ENCODE data around the gene CHKA. TPM values are rescaled to one million over a fixed set of nuclear protein-coding genes. Genes with fewer than 3 reads are reported as not detected.

The CHKA gene
- total and polyA plus RNA-seq, 2 donors from 2014 or later: 23.2 to 26.3 TPM

DNA sequence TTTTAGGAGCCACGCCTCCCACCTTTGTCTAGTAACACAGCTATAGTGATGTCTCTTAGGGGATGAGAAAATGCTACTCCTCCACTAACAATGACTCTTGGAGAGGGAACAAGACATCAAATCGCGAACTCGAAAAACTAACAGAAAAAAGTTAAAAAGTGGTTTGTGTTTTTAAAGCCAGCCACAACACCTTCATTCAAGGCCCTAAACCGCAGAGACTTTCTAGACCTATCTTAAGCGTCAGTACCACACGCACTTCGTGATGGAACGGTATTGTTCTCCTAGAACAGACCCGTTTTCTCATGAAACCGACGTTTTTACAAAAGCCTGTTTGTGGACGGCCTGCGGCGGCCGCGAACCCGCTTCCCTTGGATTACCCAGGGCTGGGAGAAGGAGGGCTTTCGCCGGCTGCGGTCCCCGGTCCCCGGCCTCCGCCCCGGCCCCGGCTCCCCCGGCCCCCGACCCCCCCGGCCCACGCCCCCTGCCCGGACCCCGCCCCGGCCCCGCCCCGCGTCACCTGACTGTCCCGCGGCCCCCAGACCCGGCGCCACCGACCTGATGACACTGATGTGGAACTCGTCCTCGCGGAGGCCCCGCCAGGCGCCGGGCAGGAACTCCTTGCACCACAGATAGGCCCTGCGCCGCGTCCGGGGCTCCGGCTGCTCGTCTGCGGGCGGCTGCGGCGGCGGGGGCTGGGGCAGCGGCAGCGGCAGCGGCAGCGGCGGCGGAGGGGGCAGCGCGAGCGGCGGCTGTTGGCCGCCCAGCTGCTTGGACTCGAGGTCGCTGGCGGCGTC lies 718 bp downstream of the CHKA start:
- Histone ChIP-seq H3K9me3 (ENCODE audit: control insufficient read depth in 2 of 3, insufficient read depth in 1 of 3, low read length in 3 of 3) (no peaks in the 10 kb centered on the region), H3K27ac (ENCODE audit: low read depth in 2 of 2, low read length in 2 of 2) (peak overlapping the region; percentile 81 to 85), H3K4me3 (ENCODE audit: low read length in 3 of 3) (peak overlapping the region; percentile 90 to 93 (median 93)), H3K4me1 (ENCODE audit: control insufficient read depth in 2 of 3, insufficient read depth in 2 of 3, low read depth in 1 of 3, low read length in 3 of 3) (peaks cover 0 to 12% (median 3%) of the 10 kb centered on the region in 3 donors), H3K36me3 (ENCODE audit: control insufficient read depth in 2 of 3, insufficient read depth in 3 of 3, low read length in 3 of 3) (no peaks in the 10 kb centered on the region), H3K9ac (ENCODE audit: low read length in 3 of 3) (peak overlapping the region; percentile 71 to 87 (median 85)), H3K27me3 (ENCODE audit: control insufficient read depth, insufficient read depth, low read length) (no peaks in the 10 kb centered on the region)
- no peak for FAIRE-seq
- TF ChIP-seq, protein P1, sequence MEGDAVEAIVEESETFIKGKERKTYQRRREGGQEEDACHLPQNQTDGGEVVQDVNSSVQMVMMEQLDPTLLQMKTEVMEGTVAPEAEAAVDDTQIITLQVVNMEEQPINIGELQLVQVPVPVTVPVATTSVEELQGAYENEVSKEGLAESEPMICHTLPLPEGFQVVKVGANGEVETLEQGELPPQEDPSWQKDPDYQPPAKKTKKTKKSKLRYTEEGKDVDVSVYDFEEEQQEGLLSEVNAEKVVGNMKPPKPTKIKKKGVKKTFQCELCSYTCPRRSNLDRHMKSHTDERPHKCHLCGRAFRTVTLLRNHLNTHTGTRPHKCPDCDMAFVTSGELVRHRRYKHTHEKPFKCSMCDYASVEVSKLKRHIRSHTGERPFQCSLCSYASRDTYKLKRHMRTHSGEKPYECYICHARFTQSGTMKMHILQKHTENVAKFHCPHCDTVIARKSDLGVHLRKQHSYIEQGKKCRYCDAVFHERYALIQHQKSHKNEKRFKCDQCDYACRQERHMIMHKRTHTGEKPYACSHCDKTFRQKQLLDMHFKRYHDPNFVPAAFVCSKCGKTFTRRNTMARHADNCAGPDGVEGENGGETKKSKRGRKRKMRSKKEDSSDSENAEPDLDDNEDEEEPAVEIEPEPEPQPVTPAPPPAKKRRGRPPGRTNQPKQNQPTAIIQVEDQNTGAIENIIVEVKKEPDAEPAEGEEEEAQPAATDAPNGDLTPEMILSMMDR (IDR thresholded peaks at IDR 0.05; ENCODE audit: borderline replicate concordance, extremely low read depth, insufficient read depth): no peak
- intact Hi-C loops (cut with DNase I): no loop called here
- peak; percentile 60 to 91 (median 75) for DNase-seq

DNA sequence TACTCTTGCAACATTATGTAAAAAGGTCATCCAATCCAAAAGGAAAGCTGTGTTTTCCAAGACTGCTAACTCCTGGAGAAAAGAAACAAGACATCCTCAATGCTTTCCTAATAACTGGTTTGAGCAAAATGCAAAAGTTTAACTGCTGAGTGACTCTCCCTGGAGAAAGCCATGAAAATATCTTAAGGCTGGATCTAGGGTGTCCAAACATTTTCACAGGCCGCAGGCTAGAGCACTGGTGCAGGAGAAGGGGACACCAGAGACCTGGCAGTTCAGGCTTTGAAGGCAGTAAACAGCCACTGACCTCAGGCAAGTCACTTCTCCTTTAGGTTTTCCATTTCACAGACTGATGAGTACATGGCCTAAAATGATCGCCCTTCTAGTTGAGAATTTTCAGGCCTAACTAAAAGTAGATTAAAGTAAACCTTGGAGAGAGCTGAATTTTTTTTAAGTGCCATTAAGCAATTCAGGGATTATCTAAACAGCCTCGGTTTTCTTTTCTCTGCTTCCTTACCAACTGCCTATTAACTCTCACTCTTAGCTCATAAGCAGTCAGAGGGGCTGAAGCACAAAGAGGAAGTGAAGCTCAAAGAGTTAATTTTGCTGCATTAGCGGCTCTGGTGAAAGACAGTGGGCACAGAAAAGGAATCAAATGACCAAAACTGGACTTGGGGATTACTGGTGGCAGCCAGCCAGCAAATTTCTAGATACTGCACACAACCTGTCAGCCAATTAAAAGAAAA lies 2.3 kb downstream of the CHKA start:
- TF ChIP-seq, protein P1 (IDR thresholded peaks at IDR 0.05; ENCODE audit: borderline replicate concordance, extremely low read depth, insufficient read depth): no peak
- Histone ChIP-seq H3K9me3 (ENCODE audit: control insufficient read depth in 2 of 3, insufficient read depth in 1 of 3, low read length in 3 of 3) (no peaks in the 10 kb centered on the region), H3K4me1 (ENCODE audit: control insufficient read depth in 2 of 3, insufficient read depth in 2 of 3, low read depth in 1 of 3, low read length in 3 of 3) (peaks cover 0 to 12% (median 3%) of the 10 kb centered on the region in 3 donors), H3K36me3 (ENCODE audit: control insufficient read depth in 2 of 3, insufficient read depth in 3 of 3, low read length in 3 of 3) (no peaks in the 10 kb centered on the region), H3K9ac (ENCODE audit: low read length in 3 of 3) (peak overlapping the region in 1 of 3 donors; percentile 21), H3K27me3 (ENCODE audit: control insufficient read depth, insufficient read depth, low read length) (no peaks in the 10 kb centered on the region), H3K4me3 (ENCODE audit: low read length in 3 of 3) (peak overlapping the region in 1 of 3 donors; percentile 93), H3K27ac (ENCODE audit: low read depth in 2 of 2, low read length in 2 of 2) (peak overlapping the region; percentile 36 to 47)
- intact Hi-C loops (cut with DNase I): no loop called here
- peak in 3 of 5 donors; percentile 34 to 46 (median 38) for DNase-seq
- no peak for FAIRE-seq

DNA sequence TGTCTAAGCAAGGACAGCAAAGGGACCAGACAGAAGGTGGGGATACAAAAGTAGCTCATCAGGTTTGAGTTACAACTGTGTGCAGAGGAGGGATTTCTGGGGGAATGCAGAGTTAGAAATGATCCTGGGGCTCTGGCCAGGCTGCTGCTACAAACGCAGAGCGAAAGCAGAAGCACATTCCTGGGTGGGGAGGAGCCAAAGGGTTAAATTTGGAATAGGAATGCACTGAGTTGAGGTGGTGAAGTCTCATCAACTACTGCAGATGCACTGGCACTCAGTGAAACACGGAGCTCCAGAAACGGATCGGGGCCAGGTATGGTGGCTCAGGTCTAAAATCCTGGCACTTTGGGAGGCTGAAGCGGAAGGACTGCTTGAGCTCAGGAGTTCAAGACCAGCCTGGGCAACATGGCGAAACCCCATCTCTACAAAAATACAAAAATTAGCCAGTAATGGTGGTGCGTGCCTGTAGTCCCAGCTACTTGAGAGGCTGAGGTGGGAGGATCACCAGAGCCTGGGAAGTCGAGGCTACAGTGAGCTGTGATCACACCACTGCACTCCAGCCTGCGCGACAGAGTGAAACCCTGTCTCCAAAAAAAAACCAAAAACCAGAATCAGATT lies 3.2 kb downstream of the CHKA start:
- H3K4me1 ChIP-seq (ENCODE audit: control insufficient read depth in 2 of 3, insufficient read depth in 2 of 3, low read depth in 1 of 3, low read length in 3 of 3): peaks cover 0 to 12% (median 3%) of the 10 kb centered on the region in 3 donors

More for the DNA sequence above, 3.2 kb downstream of the CHKA start:
- Histone ChIP-seq H3K27me3 (ENCODE audit: control insufficient read depth, insufficient read depth, low read length) (no peaks in the 10 kb centered on the region), H3K9ac (ENCODE audit: low read length in 3 of 3) (no peak overlapping the region), H3K36me3 (ENCODE audit: control insufficient read depth in 2 of 3, insufficient read depth in 3 of 3, low read length in 3 of 3) (no peaks in the 10 kb centered on the region), H3K27ac (ENCODE audit: low read depth in 2 of 2, low read length in 2 of 2) (peak overlapping the region in 1 of 2 donors; percentile 7), H3K9me3 (ENCODE audit: control insufficient read depth in 2 of 3, insufficient read depth in 1 of 3, low read length in 3 of 3) (no peaks in the 10 kb centered on the region), H3K4me3 (ENCODE audit: low read length in 3 of 3) (no peak overlapping the region)
- TF ChIP-seq, protein P1 (IDR thresholded peaks at IDR 0.05; ENCODE audit: borderline replicate concordance, extremely low read depth, insufficient read depth): no peak
- FAIRE-seq (no peak), DNase-seq (no peak)
- intact Hi-C loops (cut with DNase I): no loop called here
